GM18499 (cell line): ENCODE results near the gene MMP24.

Experiments used
- ATAC-seq: cut with Tn5 transposase; IDR thresholded peaks from one replicate; pipeline ENCODE4 v1.9.1; 2021; ENCODE audit warnings: moderate number of reproducible peaks; ENCODE audit not compliant: insufficient read depth, unreplicated experiment

The MMP24 gene

GRCh38 chr20:35275741-35276251, 49.3 kb downstream of the MMP24 start:
- no peak for ATAC-seq

GRCh38 chr20:35276408-35276807, 49.9 kb downstream of the MMP24 start:
- no peak for ATAC-seq

DNA sequence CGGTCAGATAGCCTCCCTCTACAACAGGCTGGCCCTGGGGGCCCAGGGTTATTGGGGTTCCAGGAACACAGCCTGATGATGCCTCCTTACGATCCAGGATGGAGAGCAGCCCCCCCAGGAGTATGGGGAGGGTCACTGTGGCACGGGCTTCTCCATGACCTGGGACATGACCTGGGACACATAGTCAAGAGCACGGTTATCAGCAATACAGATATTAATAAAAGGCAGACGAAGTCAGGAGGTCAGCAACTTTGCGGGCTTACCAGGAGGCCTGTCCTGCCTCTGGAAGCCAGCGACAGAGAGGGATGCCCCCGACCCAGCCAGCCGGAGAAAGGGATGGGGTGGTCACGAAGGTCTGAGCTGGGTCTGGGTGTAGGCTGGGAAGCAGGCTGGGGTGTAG, 50.6 kb downstream of the MMP24 start:
- ATAC-seq: no peak

DNA sequence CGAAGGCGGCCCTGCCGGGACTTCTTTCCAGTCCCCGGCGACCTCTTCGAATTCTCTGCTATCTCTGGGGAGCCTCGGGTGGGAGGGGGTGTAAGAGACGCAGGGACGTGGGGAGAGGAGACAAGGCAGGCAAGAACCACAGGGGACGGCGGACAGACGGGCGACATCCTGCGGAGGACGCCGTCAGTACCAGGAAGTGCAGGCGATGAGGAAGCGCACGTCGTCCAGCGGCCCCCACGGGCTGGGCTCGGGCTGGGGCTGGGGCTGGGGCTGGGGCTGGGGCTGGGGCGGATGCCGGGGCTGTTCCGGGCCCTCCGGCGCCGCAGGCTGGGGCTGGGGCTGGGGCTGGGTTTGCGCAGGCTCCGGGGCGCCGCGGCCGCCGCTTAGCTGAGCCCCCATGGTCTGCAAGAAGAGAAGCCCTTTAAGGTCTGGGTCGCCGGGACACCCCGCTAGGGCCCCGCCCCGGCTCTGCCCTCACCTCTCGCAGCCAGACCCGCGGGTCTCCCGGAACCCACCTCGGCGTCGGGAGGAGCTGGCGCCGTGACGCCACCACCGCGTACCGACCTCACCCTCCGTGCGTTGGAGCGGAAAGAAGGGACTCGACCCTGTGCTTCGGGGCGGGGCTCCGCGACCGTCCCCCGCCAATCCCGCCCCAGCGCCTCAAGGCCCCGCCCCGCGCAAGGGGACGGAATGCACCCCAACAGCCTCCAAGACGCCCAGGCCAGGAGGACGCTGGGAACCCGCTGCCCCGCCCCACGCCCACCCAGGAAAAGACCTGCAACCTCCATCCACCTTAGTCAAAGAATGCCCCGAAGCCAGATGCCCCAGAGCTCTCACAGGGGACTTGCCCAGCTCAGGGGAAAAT, 51.3 kb downstream of the MMP24 start, which contains the start of gene MMP24OS:
Gene MMP24OS (minus strand): TSS at position 592 of the 865 bp plus-strand sequence. CDS start 193 bp downstream, at position 399.
- ATAC-seq: peak; percentile 45

DNA sequence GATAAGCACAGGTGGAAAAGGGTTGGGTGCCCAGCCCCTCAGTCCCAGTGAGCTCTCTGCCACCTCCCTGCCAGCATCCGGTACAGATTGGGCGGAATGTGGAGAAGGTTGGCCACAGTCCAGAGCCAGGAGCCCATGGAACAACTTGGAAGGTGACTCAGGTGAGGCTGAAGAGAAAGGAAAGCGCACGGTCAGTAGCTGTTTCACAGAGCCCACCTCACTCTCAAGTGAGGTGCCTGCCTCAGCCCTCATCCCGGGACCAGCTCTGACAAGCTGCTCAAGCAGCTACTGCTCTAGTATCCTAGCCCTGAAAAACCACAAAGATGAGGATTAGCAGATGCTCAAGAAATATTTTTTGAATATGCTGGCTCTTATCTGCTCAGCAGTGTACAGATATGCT, 52.5 kb downstream of the MMP24 start:
- ATAC-seq: no peak

- ATAC-seq: no peak
These were observed 53.2 kb downstream of the MMP24 start for GRCh38 chr20:35279533-35280174.

DNA sequence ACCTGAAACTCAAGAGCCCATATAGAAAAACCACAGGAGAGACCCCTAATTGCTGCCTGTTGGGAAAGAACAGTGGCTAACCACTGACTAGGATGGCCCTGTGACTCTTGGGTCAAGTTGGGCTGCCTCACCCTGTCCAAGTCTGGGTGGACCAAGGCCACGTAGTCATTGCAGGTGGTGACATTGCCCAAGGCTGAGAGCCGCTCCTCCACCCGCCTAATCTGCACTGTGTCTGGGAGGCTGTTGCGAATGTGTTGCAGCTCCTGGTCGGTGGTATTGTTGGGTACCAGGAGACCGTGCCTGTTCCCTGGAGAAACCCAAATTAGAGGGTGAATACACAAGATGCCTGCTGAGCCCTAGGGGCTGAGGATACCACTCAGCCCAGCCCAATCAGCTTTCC, 54.0 kb downstream of the MMP24 start:
- ATAC-seq: no peak

GRCh38 chr20:35281506-35282101, 55.1 kb downstream of the MMP24 start:
- no peak for ATAC-seq

- no peak for ATAC-seq
These were observed 57.2 kb downstream of the MMP24 start for GRCh38 chr20:35283441-35284266.

DNA sequence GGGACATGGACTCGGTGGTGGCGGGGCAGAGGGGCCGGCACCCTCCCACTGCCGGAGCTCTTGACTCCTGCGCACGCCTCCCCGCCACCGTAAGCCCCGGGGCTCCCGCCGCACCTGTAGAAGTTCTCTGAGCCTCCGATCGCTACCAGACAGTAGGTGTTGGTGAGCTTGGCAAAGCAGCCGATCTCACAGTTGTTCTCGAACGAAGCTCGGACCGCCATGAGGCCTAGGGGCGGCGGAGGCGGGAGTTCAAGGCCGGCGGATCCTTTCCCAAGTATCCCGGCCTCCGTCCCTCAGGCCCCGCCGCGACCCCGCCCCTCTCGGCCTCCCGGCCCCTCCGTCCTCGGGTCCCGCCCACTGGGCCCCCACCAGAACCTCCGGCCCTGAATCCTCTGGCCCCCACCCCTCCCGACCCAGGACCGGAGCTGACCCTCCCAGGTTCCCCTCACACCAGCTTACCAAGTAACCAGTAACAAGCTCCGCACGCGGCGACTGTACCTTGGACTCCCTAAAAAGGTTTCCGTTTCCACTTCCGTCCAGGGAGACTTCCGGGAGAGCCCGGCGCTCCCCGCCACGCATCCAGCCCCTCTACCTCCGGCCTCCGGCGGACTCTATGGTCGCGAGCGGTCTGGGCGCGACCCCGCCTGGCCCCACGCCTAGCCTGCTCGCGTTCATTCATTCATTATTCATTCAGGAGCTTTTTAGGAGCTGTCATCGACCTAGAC, 57.9 kb downstream of the MMP24 start, which contains the start of gene EIF6:
Gene EIF6 (minus strand): TSS at position 506 of the 725 bp plus-strand sequence. CDS start 285 bp downstream, at position 221.
- no peak for ATAC-seq

DNA sequence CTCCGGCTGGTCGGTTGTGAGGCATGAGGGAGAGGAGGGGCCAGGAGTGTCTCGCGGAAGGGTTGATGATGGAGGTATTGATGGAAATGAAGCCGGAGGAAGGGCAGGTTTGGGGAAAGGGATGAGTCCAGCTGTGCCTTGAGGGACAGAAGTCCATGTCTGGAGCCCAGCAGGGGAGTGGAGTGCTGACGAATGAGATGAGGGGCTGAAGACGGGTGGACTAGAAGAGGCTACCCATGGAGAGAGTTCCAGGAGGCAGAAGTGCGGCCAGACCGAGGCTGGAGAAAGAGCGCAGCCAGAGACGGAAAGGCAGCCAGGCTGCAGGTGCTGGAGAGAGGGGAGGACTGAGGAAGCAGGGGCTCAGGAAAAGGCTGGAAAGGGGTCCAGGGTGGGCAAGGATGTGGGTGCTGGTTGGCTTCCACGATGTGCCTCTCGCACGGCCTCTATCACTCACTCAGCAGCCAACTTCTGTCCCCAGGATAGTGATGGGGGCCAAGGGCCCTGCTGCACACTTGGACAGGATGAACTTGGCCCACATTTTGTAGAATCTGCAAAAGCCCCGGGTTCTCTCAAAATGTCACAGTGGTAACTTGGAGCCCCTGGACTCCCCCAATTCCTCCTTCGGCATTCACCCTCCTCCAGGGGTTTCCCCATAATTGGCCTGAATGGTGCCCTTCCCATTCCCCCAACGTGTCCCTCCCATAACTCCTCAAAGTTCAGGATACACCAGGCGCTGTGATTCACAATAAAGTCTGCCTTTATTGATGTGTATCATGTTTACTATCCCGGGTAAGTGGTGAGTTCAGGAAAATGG, 58.7 kb downstream of the MMP24 start:
- ATAC-seq: no peak

GRCh38 chr20:35285806-35286076, 59.3 kb downstream of the MMP24 start:
- ATAC-seq: no peak

DNA sequence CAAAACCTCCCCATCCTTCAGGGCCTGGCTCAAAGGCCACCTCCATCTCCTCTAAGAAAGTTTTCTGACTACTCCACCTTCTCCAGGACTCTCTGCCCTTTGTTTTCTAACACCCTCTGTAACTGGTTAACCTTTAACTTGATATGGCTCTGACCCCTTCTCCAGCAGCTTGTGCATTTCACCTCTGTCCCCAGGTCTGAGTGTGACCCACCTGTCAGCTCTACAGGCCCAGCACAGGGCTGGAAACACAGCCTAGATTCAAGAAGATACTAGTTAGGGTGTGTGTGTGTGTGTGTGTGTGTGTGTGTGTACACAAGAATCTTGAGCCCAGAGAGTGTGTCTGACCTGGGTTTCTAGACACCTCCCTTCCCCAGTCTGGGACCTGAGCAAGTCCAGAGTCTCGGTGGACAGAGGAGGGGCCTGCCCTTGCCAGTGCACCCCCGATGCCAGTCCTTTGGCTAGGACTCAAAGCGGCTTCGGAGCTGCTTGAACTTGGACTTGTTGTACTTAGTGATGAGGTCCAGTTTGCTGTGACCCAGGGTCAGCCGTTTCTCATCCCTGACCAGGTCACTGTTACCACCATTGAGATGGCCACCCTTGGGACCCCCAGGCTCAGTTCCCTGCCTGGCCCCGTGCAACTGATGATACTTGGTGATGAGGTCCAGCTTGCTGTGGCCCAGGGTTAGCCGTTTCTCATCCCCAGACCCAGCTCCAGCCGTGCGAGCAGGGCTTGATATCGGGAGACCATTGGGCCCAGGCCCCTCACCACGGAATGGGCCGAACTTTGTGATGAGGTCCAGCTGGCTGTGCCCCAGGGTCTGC, 59.8 kb downstream of the MMP24 start:
- no peak for ATAC-seq

- ATAC-seq: no peak
These were observed 60.5 kb downstream of the MMP24 start for GRCh38 chr20:35286899-35287508.

- ATAC-seq: no peak
These were observed 61.2 kb downstream of the MMP24 start for GRCh38 chr20:35287509-35288324.

- no peak for ATAC-seq
These were observed 62.0 kb downstream of the MMP24 start for GRCh38 chr20:35288325-35289060.
